HUES64 (cell line): Measurements from ENCODE around the gene PCDHA3. TPM values are rescaled to one million over a fixed set of nuclear protein-coding genes. Genes with fewer than 3 reads are reported as not detected.
"Not testable (repeated sequence)": the region's sequence is repeated elsewhere in the genome, so short reads cannot be mapped to it uniquely, and the experiment has no call there.

Experiments
- H3K27ac ChIP-seq: 2 replicates; pipeline ENCODE4 v1.7.0; 2013; ENCODE audit warnings: low read depth, low read length, inconsistent platforms
- H3K27me3 ChIP-seq: 2 replicates; pipeline ENCODE4 v1.6.1; 2013; ENCODE audit warnings: mild to moderate bottlenecking, low read length; ENCODE audit not compliant: insufficient read depth
- H3K36me3 ChIP-seq: 2 replicates; pipeline ENCODE4 v1.6.1; 2013; ENCODE audit warnings: mild to moderate bottlenecking, low read length; ENCODE audit not compliant: insufficient read depth
- H3K4me1 ChIP-seq: 2 replicates; pipeline ENCODE4 v1.6.1; 2013; ENCODE audit warnings: mild to moderate bottlenecking, low read length, moderate library complexity; ENCODE audit not compliant: insufficient read depth
- H3K4me3 ChIP-seq: 2 replicates; pipeline ENCODE4 v1.5.1; 2013; ENCODE audit warnings: mild to moderate bottlenecking, low read length, moderate library complexity
- H3K9ac ChIP-seq: 2 replicates; pipeline ENCODE4 v1.6.1; 2013; ENCODE audit warnings: mild to moderate bottlenecking, low read depth, low read length
- H3K9me3 ChIP-seq: 2 replicates; pipeline ENCODE4 v1.6.1; 2013; ENCODE audit warnings: low read depth, low read length; ENCODE audit not compliant: insufficient read depth
- WGBS: fragments of 150-250, 120-280 bp; methylation state at CpG from one replicate; pipeline ENCODE4 v1.1.7; 2013; ENCODE audit warnings: missing lambda C conversion rate; 5-methylcytosine and 5-hydroxymethylcytosine counted together
- polyA plus RNA-seq, 2 experiments: library from polyadenylated mRNA; stranded (reverse); fragments of 50-300 nt; gene quantifications; one replicate each; pipeline ENCODE4 v1.2.3, GENCODE V29; 2013

PCDHA3 gene
- polyA plus RNA-seq (2013, experiment 1 of 2): 0.10 TPM
- polyA plus RNA-seq (2013, experiment 2 of 2): 0.13 TPM

GRCh38 chr5:140800816-140801493, at the start of gene PCDHA3:
Gene PCDHA3, plus strand, starts transcription at chr5:140801057.
- H3K4me1 ChIP-seq: no peaks in the 10 kb centered on the region
- no peaks in the 10 kb centered on the region; the same call in 1 of the 2 replicates for H3K36me3 ChIP-seq
- WGBS: 92% methylated on average over 29 of the region's 29 CpGs
- H3K27me3 ChIP-seq: no peaks in the 10 kb centered on the region
- H3K4me3 ChIP-seq: no peak within 1 kb of the TSS
- no peak within 1 kb of the TSS for H3K9ac ChIP-seq
- no peaks in the 10 kb centered on the region for H3K9me3 ChIP-seq
- no peak within 1 kb of the TSS for H3K27ac ChIP-seq

DNA sequence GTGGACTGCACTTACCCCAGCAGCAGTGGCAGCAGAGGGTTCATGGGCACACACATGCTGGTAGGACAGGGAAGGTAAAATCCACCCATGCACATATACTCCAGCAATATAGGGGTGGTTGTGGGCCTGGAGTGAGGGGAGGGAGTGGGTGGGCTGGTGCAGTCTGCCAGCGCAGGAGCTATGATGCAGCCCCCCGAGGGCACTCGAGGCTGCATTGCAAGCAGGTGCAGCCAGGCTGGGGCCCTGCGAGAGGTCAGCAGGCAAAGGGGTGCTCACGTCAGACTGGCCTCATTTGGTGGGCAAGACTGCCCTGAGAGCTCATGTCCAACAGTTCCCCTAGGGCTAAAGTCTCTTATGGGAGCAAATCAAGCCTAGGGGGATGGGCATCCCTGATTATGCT, 47.3 kb upstream of the PCDHA3 start:
- Histone ChIP-seq H3K9ac (no peak overlapping the region), H3K9me3 (peaks cover 49% of the 10 kb centered on the region), H3K27me3 (no peaks in the 10 kb centered on the region), H3K4me1 (no peaks in the 10 kb centered on the region), H3K36me3 (no peaks in the 10 kb centered on the region), H3K27ac (no peak overlapping the region), H3K4me3 (no peak overlapping the region)
- WGBS: 91% methylated on average over 5 of the region's 5 CpGs

GRCh38 chr5:140764177-140764973, 36.5 kb upstream of the PCDHA3 start:
- Histone ChIP-seq H3K27ac (no peak overlapping the region), H3K36me3 (no peaks in the 10 kb centered on the region), H3K9me3 (peaks cover 81% of the 10 kb centered on the region), H3K4me3 (no peak overlapping the region), H3K27me3 (no peaks in the 10 kb centered on the region), H3K4me1 (no peaks in the 10 kb centered on the region), H3K9ac (no peak overlapping the region)
- 100% methylated on average over 1 of the region's 2 CpGs for WGBS

DNA sequence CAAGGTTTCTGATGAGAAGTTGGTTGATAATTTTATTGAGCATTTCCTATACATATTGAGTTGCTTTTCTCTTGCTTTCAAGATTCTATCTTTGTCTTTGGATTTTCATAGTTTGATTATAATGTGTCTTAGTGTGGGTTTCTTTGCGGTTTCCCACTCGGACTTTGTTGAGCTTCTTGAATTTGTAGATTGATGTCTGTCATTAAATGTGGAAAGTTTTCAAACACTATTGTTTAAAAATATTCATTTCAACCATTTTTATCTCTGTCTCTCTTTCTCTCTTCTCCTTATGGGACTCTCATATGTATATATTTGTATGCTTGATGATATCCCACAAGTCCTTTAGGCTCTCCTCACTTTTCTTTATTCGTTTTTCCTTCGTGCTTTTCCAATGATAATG, 33.4 kb upstream of the PCDHA3 start:
- 89% methylated on average over 2 of the region's 4 CpGs for WGBS

GRCh38 chr5:140780512-140780911, 20.3 kb upstream of the PCDHA3 start:
- Histone ChIP-seq H3K4me3 (no peak overlapping the region), H3K27me3 (no peaks in the 10 kb centered on the region), H3K36me3 (no peaks in the 10 kb centered on the region), H3K9ac (no peak overlapping the region), H3K9me3 (peaks cover 87% of the 10 kb centered on the region), H3K27ac (no peak overlapping the region), H3K4me1 (no peaks in the 10 kb centered on the region)
- no CpG with 5 or more reads among the region's 1 CpG for WGBS

More for the DNA sequence above, 33.4 kb upstream of the PCDHA3 start:
- Histone ChIP-seq H3K27ac (no peak overlapping the region), H3K4me3 (no peak overlapping the region), H3K4me1 (no peaks in the 10 kb centered on the region), H3K9me3 (peaks cover 96% of the 10 kb centered on the region), H3K36me3 (no peaks in the 10 kb centered on the region), H3K9ac (no peak overlapping the region), H3K27me3 (no peaks in the 10 kb centered on the region)

DNA sequence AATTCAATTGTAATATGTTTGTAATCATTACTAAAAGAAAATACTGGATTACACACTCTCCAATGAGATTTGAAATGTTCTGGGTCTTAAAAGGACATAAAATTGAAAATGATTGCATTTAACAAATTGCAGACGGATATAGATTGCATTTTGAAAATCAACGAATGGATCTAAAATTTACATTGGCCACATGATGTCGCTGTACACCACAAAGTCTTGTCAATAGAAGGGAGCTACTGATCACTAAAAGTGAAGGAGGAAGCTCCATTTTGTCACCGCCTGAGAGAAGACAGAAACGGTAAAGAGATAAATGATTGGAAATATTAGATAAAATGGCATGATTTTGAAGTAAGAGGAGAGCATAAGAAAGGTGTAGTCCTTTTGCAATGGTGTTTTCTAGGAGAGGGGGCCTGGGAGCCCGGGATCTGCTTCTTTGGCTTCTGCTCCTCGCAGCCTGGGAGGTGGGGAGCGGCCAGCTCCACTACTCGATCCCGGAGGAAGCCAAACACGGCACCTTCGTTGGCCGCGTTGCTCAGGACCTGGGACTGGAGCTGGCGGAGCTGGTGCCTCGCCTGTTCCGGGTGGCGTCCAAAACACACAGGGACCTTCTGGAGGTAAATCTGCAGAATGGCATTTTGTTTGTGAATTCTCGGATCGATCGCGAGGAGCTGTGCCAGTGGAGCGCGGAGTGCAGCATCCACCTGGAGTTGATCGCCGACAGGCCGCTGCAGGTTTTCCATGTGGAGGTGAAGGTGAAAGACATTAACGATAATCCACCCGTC, 14.8 kb upstream of the PCDHA3 start, which contains the start of gene PCDHA1:
TSS of gene PCDHA1 (plus strand) at position 236 of the 782 bp plus-strand sequence.
- Histone ChIP-seq H3K9ac (no peak within 1 kb of the TSS), H3K27ac (no peak within 1 kb of the TSS), H3K9me3 (peaks cover 52% of the 10 kb centered on the region), H3K36me3 (no peaks in the 10 kb centered on the region), H3K27me3 (no peaks in the 10 kb centered on the region), H3K4me3 (no peak within 1 kb of the TSS), H3K4me1 (no peaks in the 10 kb centered on the region)
- WGBS: 89% methylated on average over 29 of the region's 29 CpGs

DNA sequence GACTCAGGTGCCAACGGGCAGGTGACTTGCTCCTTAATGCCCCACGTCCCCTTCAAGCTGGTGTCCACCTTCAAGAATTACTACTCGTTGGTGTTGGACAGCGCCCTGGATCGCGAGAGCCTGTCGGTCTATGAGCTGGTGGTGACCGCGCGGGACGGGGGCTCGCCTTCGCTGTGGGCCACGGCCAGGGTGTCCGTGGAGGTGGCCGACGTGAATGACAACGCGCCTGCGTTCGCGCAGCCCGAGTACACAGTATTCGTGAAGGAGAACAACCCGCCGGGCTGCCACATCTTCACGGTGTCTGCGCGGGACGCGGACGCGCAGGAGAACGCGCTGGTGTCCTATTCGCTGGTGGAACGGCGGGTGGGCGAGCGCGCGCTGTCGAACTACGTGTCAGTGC, 13.4 kb upstream of the PCDHA3 start:
- not testable (repeated sequence) for H3K36me3 ChIP-seq, H3K9ac ChIP-seq, H3K27ac ChIP-seq, H3K4me3 ChIP-seq, H3K27me3 ChIP-seq, H3K4me1 ChIP-seq
- peaks cover 48% of the 10 kb centered on the region for H3K9me3 ChIP-seq
- 96% methylated on average over 44 of the region's 44 CpGs for WGBS

- H3K9ac ChIP-seq, H3K27me3 ChIP-seq, H3K4me1 ChIP-seq, H3K27ac ChIP-seq, H3K36me3 ChIP-seq, H3K4me3 ChIP-seq: not testable (repeated sequence)
- H3K9me3 ChIP-seq: peaks cover 43% of the 10 kb centered on the region
- 96% methylated on average over 70 of the region's 70 CpGs for WGBS
Observed at GRCh38 chr5:140787849-140788504, 12.9 kb upstream of the PCDHA3 start.

- no peak overlapping the region for H3K27ac ChIP-seq
- WGBS: 93% methylated on average over 2 of the region's 2 CpGs
- H3K36me3 ChIP-seq: no peaks in the 10 kb centered on the region
Observed at GRCh38 chr5:140791089-140791488, 9.8 kb upstream of the PCDHA3 start.

GRCh38 chr5:140794595-140795258, 6.1 kb upstream of the PCDHA3 start, which contains the start of gene PCDHA2:
Gene PCDHA2, plus strand, starts transcription at chr5:140794852.
- Histone ChIP-seq H3K9me3 (peaks cover 20% of the 10 kb centered on the region; the same call in 1 of the 2 replicates), H3K27me3 (no peaks in the 10 kb centered on the region), H3K9ac (0 out of 2 replicates have a peak within 1 kb of the TSS, but pooled peaks have one; percentile 40), H3K4me1 (no peaks in the 10 kb centered on the region), H3K4me3 (peak within 1 kb of the TSS; percentile 63), H3K27ac (no peak within 1 kb of the TSS), H3K36me3 (no peaks in the 10 kb centered on the region)
- 93% methylated on average over 27 of the region's 27 CpGs for WGBS

More at GRCh38 chr5:140791089-140791488, 9.8 kb upstream of the PCDHA3 start:
- no peaks in the 10 kb centered on the region for H3K27me3 ChIP-seq
- peaks cover 27% of the 10 kb centered on the region; the same call in 1 of the 2 replicates for H3K9me3 ChIP-seq
- no peak overlapping the region for H3K9ac ChIP-seq
- no peaks in the 10 kb centered on the region for H3K4me1 ChIP-seq
- no peak overlapping the region for H3K4me3 ChIP-seq
